PFSK-1 (cell line): Measurements from ENCODE around the gene PFDN4.

Experiments used
- FOXP2 ChIP-seq: optimal IDR thresholded peaks from 2 replicates; pipeline ENCODE3; 2011; ENCODE audit warnings: borderline replicate concordance, control low read depth, inconsistent platforms; ENCODE audit not compliant: insufficient read depth; ENCODE audit errors: extremely low read length, extremely low read depth
- POLR2AphosphoS5 ChIP-seq: IDR thresholded peaks from 2 replicates; pipeline ENCODE4 v1.6.1; 2012; ENCODE audit warnings: low read depth, mild to moderate bottlenecking, control low read depth, low read length, moderate library complexity
- TAF1 ChIP-seq: IDR thresholded peaks from 2 replicates; pipeline ENCODE4 v1.6.1; 2012; ENCODE audit warnings: low read length, control low read depth, borderline replicate concordance; ENCODE audit not compliant: insufficient read depth
- TF ChIP-seq, protein P1 (sequence below), 2 experiments: IDR thresholded peaks; 2 replicates each; pipeline versions ENCODE4 v1.6.1 to v1.8.0; 2011 to 2012; ENCODE audit warnings: low read depth in 2 of 2, low read length in 2 of 2, control low read depth in 1 of 2, inconsistent platforms in 1 of 2, mild to moderate bottlenecking in 1 of 2, moderate library complexity in 1 of 2; ENCODE audit not compliant: insufficient read depth in 1 of 2

DNA sequence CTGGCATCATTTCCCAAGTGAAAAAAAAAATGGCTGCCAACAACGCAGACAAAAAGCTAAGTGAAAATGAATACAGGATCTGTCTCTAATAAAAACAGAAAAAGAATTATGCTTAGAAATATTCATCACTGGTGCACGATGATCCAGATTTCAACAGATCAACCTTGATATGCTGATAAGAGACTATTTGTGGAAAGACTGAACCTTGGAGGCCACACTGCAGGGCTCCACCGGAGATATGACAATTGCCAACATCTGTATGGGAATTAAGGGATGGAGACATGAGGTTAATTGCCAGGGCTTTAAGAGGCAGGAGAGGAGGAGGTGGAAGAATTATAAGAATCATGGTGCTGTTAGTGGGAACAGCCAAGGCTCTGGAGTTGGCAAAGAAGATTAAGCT, 48.3 kb downstream of the PFDN4 start:
- TF ChIP-seq POLR2AphosphoS5 (no peak), TAF1 (no peak), FOXP2 (no peak)
- TF ChIP-seq, protein P1, sequence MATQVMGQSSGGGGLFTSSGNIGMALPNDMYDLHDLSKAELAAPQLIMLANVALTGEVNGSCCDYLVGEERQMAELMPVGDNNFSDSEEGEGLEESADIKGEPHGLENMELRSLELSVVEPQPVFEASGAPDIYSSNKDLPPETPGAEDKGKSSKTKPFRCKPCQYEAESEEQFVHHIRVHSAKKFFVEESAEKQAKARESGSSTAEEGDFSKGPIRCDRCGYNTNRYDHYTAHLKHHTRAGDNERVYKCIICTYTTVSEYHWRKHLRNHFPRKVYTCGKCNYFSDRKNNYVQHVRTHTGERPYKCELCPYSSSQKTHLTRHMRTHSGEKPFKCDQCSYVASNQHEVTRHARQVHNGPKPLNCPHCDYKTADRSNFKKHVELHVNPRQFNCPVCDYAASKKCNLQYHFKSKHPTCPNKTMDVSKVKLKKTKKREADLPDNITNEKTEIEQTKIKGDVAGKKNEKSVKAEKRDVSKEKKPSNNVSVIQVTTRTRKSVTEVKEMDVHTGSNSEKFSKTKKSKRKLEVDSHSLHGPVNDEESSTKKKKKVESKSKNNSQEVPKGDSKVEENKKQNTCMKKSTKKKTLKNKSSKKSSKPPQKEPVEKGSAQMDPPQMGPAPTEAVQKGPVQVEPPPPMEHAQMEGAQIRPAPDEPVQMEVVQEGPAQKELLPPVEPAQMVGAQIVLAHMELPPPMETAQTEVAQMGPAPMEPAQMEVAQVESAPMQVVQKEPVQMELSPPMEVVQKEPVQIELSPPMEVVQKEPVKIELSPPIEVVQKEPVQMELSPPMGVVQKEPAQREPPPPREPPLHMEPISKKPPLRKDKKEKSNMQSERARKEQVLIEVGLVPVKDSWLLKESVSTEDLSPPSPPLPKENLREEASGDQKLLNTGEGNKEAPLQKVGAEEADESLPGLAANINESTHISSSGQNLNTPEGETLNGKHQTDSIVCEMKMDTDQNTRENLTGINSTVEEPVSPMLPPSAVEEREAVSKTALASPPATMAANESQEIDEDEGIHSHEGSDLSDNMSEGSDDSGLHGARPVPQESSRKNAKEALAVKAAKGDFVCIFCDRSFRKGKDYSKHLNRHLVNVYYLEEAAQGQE (IDR thresholded peaks at IDR 0.05; ENCODE audit: insufficient read depth in 1 of 2, low read depth in 2 of 2, low read length in 2 of 2), result no peak
